Esophagus squamous epithelium (tissue), 4 donors: Measurements from ENCODE around the gene SLC39A13.

Experiments
- POLR2A ChIP-seq, 4 donors: fragments of 450-650 bp; IDR thresholded peaks; one replicate each; pipeline ENCODE4 v1.6.1; 2017; ENCODE audit warnings: antibody characterized with exemption in 4 of 4, mild to moderate bottlenecking in 4 of 4, moderate library complexity in 3 of 4
- TF ChIP-seq, protein P1 (sequence below), 6 experiments: fragments of 450-650 bp in 4 of 6; fragments of 200-600 bp in 2 of 6; sonication (generic) in 2 of 6; IDR thresholded peaks; one replicate each; pipeline ENCODE4 v1.5.1; 2016 to 2019; ENCODE audit warnings: antibody characterized with exemption in 6 of 6, mild to moderate bottlenecking in 4 of 6, moderate library complexity in 4 of 6

DNA sequence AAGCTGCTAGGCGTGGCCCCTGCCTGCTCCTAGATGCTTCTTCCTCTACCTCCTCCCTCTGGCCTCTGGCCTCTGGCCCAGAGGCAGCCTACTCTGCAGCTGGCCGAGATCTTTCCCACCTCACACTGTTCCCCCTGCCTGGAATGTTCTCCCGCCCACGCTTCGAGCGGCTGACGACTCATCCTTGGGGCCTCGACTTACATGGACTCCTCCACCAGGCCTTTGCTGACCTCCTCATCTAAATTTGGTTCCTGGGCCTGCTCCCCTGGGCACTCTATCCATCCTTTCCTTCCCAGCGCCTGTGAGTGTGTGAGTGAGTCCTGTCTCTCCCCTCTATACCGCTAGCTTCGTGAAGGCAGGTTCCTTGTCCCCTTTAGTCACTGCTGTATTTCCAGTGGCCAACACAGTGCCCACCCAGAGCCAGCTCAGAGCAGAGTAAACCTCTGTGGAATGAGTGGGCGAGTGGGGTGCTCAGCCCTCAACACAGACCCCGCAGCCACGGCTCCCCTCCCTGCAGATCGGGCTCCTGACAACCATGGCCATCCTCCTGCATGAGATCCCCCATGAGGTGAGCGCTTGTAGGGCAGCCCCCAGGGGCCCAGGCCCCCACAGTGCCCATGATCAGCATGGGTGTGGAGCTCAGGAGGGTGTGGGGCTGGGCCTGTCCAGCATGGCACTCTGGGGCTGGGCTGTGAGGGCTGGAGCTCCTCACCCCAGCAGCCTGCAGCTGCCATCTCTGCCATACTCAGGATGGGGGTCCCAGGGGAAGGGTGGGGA, 5.7 kb downstream of the SLC39A13 start:
- TF ChIP-seq, protein P1, sequence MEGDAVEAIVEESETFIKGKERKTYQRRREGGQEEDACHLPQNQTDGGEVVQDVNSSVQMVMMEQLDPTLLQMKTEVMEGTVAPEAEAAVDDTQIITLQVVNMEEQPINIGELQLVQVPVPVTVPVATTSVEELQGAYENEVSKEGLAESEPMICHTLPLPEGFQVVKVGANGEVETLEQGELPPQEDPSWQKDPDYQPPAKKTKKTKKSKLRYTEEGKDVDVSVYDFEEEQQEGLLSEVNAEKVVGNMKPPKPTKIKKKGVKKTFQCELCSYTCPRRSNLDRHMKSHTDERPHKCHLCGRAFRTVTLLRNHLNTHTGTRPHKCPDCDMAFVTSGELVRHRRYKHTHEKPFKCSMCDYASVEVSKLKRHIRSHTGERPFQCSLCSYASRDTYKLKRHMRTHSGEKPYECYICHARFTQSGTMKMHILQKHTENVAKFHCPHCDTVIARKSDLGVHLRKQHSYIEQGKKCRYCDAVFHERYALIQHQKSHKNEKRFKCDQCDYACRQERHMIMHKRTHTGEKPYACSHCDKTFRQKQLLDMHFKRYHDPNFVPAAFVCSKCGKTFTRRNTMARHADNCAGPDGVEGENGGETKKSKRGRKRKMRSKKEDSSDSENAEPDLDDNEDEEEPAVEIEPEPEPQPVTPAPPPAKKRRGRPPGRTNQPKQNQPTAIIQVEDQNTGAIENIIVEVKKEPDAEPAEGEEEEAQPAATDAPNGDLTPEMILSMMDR (IDR thresholded peaks at IDR 0.05): no peak
- TF ChIP-seq POLR2A (IDR thresholded peaks at IDR 0.05): no peak
